ENCODE data around the gene CAPNS2. TPM values are rescaled to one million over a fixed set of nuclear protein-coding genes. Genes with fewer than 3 reads are reported as not detected.

The CAPNS2 gene
- 57.3 and 58.2 TPM in 2 replicates for total RNA-seq

GRCh38 chr16:55566432-55567175, at the start of gene CAPNS2:
Gene CAPNS2 (plus strand): TSS chr16:55566684. CDS start chr16:55566757, 73 bp downstream.

Other genes starting within 250 kb of the CAPNS2 start
- not detected in 2 replicates for gene IRX6, start 242.5 kb upstream of the CAPNS2 start, total RNA-seq
- gene MMP2, start 87.5 kb upstream of the CAPNS2 start, total RNA-seq, result 50.8 and 56.6 TPM in 2 replicates
- gene LPCAT2, start 57.6 kb upstream of the CAPNS2 start, total RNA-seq, result 37.3 and 40.3 TPM in 2 replicates
- gene SLC6A2, start 89.3 kb downstream of the CAPNS2 start, total RNA-seq, result 0.07 and 0.23 TPM in 2 replicates